ENCODE results near the gene SF3A1.
A peak's percentile ranks its signal among the peaks of the same experiment; 100 is the strongest.

SF3A1 gene

GRCh38 chr22:30315962-30316576, 40.6 kb downstream of the SF3A1 start:
- H3K4me3 ChIP-seq (ENCODE audit: low read length): no peak overlapping the region
- no peak for TF ChIP-seq CTCF (IDR thresholded peaks at IDR 0.05; ENCODE audit: insufficient read depth, low read depth, low read length, missing control alignments)

GRCh38 chr22:30314915-30315314, 41.8 kb downstream of the SF3A1 start:
- H3K4me3 ChIP-seq (ENCODE audit: low read length): no peak overlapping the region
- peak; percentile 56 for DNase-seq (ENCODE audit: low read depth)
- TF ChIP-seq CTCF (IDR thresholded peaks at IDR 0.05; ENCODE audit: insufficient read depth, low read depth, low read length, missing control alignments): no peak

More at GRCh38 chr22:30315962-30316576, 40.6 kb downstream of the SF3A1 start:
- no peak for DNase-seq (ENCODE audit: low read depth)

GRCh38 chr22:30313527-30314363, 42.9 kb downstream of the SF3A1 start:
- TF ChIP-seq CTCF (IDR thresholded peaks at IDR 0.05; ENCODE audit: insufficient read depth, low read depth, low read length, missing control alignments): no peak
- H3K4me3 ChIP-seq (ENCODE audit: low read length): no peak overlapping the region
- DNase-seq (ENCODE audit: low read depth): peak; percentile 65

- no peak overlapping the region for H3K4me3 ChIP-seq (ENCODE audit: low read length)
Observed at GRCh38 chr22:30312053-30312452, 44.6 kb downstream of the SF3A1 start.

GRCh38 chr22:30310881-30311771, 45.6 kb downstream of the SF3A1 start:
- H3K4me3 ChIP-seq (ENCODE audit: low read length): no peak overlapping the region
- no peak for DNase-seq (ENCODE audit: low read depth)
- TF ChIP-seq CTCF (IDR thresholded peaks at IDR 0.05; ENCODE audit: insufficient read depth, low read depth, low read length, missing control alignments): no peak

More at GRCh38 chr22:30312053-30312452, 44.6 kb downstream of the SF3A1 start:
- DNase-seq (ENCODE audit: low read depth): peak; percentile 96
- TF ChIP-seq CTCF (IDR thresholded peaks at IDR 0.05; ENCODE audit: insufficient read depth, low read depth, low read length, missing control alignments): no peak

- no peak overlapping the region for H3K4me3 ChIP-seq (ENCODE audit: low read length)
- peak; percentile 85 for DNase-seq (ENCODE audit: low read depth)
- TF ChIP-seq CTCF (IDR thresholded peaks at IDR 0.05; ENCODE audit: insufficient read depth, low read depth, low read length, missing control alignments): no peak
Observed at GRCh38 chr22:30309951-30310741, 46.5 kb downstream of the SF3A1 start.
